GM12878 (cell line): ENCODE results near the gene SLC35G1. TPM values are rescaled to one million over a fixed set of nuclear protein-coding genes. Genes with fewer than 3 reads are reported as not detected.
A peak's percentile ranks its signal among the peaks of the same experiment; 100 is the strongest.

Experiments used
- ATAC-seq: fragments of 200-7000 bp; cut with Tn5 transposase; 3 replicates; pipeline ENCODE4 v1.9.1; 2020; ENCODE audit warnings: mild to moderate bottlenecking, moderate library complexity
- BruUV-seq: library from RNA; stranded (reverse); fragments of 400-500 nt; replicated peaks from 2 replicates; lab custom pipeline; 2021; lab: Mats Ljungman, UMichigan
- CTCF ChIA-PET: fragments of 300-600 bp; sonication (Branson Sonifier 250); formaldehyde crosslinking; extraction: SDS; loops from one replicate; lab custom pipeline; 2021; ENCODE audit warnings: inconsistent platforms; lab: Yijun Ruan, JAX
- POLR2A ChIA-PET: fragments of 350-600 bp; formaldehyde crosslinking; extraction: SDS; loops from one replicate; lab custom pipeline; 2021; ENCODE audit warnings: inconsistent platforms; lab: Charles Lee
- RAD21 ChIA-PET: fragments of 300-600 bp; sonication (Branson Sonifier 250); formaldehyde crosslinking; loops from one replicate; lab custom pipeline; 2023; ENCODE audit warnings: antibody characterized with exemption; ENCODE audit not compliant: unreplicated experiment; lab: Charles Lee
- SMC1A ChIA-PET: fragments of 300-600 bp; sonication (Branson Sonifier 250); formaldehyde crosslinking; loops from one replicate; lab custom pipeline; 2023; ENCODE audit not compliant: unreplicated experiment, uncharacterized antibody; lab: Charles Lee
- DNase-seq: peaks from one replicate; pipeline ENCODE4 v3.0.0-alpha.2; 2011; ENCODE audit warnings: low read depth, low spot score
- FAIRE-seq: peaks from 3 replicates; lab custom pipeline; 2011; peaks lifted over from hg19 to GRCh38; lab: Jason Lieb, UNC
- H2AFZ ChIP-seq: 2 replicates; pipeline ENCODE4 v1.6.0; 2011; ENCODE audit warnings: low read depth, low read length, control low read depth; ENCODE audit not compliant: control insufficient read depth
- H3K27ac ChIP-seq: 2 replicates; pipeline ENCODE4 v1.5.1; 2011; ENCODE audit warnings: control low read depth; ENCODE audit not compliant: control insufficient read depth, insufficient read depth
- H3K27me3 ChIP-seq, 2 experiments: replicated peaks in 1 of 2; 2 replicates each; pipeline versions ENCODE4 v1.6.0 to v1.6.1; 2011; ENCODE audit warnings: low read length in 1 of 2; ENCODE audit not compliant: control insufficient read depth in 2 of 2, insufficient read depth in 2 of 2
- H3K36me3 ChIP-seq, 2 experiments: 2 replicates each; pipeline ENCODE4 v1.5.1; 2011; ENCODE audit warnings: low read length in 1 of 2; ENCODE audit not compliant: control insufficient read depth in 2 of 2, insufficient read depth in 2 of 2
- H3K4me1 ChIP-seq: 2 replicates; pipeline ENCODE4 v1.6.1; 2011; ENCODE audit warnings: mild to moderate bottlenecking, low read length, moderate library complexity, mixed read lengths; ENCODE audit not compliant: control insufficient read depth, insufficient read depth
- H3K4me2 ChIP-seq: 2 replicates; pipeline ENCODE4 v1.6.0; 2011; ENCODE audit warnings: control low read depth; ENCODE audit not compliant: control insufficient read depth, insufficient read depth
- H3K4me3 ChIP-seq: fragments of 200-600 bp; sonication (generic); 2 replicates; pipeline ENCODE4 v1.5.1; 2016
- H3K79me2 ChIP-seq: 2 replicates; pipeline ENCODE4 v1.6.0; 2011; ENCODE audit warnings: low read length; ENCODE audit not compliant: control insufficient read depth, insufficient read depth
- H3K9ac ChIP-seq: 2 replicates; pipeline ENCODE4 v1.8.0; 2011; ENCODE audit warnings: low read length, control low read depth, mixed read lengths; ENCODE audit not compliant: control insufficient read depth, insufficient read depth
- H3K9me3 ChIP-seq: replicated peaks from 3 replicates; pipeline ENCODE4 v1.5.1; 2011; ENCODE audit warnings: mild to moderate bottlenecking, low read length; ENCODE audit not compliant: control insufficient read depth, insufficient read depth
- H4K20me1 ChIP-seq: 2 replicates; pipeline ENCODE4 v1.6.0; 2011; ENCODE audit not compliant: control insufficient read depth, insufficient read depth
- CBX3 ChIP-seq: fragments of 200-600 bp; sonication (generic); IDR thresholded peaks from 2 replicates; pipeline ENCODE4 v1.6.1; 2016; ENCODE audit warnings: low read depth, borderline replicate concordance
- DPF2 ChIP-seq: fragments of 450-650 bp; IDR thresholded peaks from 2 replicates; pipeline ENCODE4 v1.6.1; 2017; ENCODE audit warnings: mild to moderate bottlenecking
- IKZF1 ChIP-seq: fragments of 450-650 bp; conservative IDR thresholded peaks from 2 replicates; pipeline ENCODE4 v1.6.1; 2017; ENCODE audit warnings: antibody characterized with exemption, mild to moderate bottlenecking
- RAD21 ChIP-seq: IDR thresholded peaks from 2 replicates; pipeline ENCODE4 v1.6.1; 2011; ENCODE audit warnings: mild to moderate bottlenecking, low read depth, low read length, moderate library complexity; ENCODE audit not compliant: insufficient read depth
- SIN3A ChIP-seq: IDR thresholded peaks from 2 replicates; pipeline ENCODE4 v1.6.1; 2012; ENCODE audit warnings: low read depth, low read length, improper control_type of control experiment
- SMAD5 ChIP-seq: IDR thresholded peaks from 2 replicates; pipeline ENCODE4 v1.6.1; 2016; ENCODE audit warnings: antibody characterized with exemption, low read depth
- STAT1 ChIP-seq: fragments of 450-650 bp; conservative IDR thresholded peaks from 2 replicates; pipeline ENCODE4 v1.6.1; 2014; ENCODE audit warnings: antibody characterized with exemption, mild to moderate bottlenecking
- ZNF274 ChIP-seq: IDR thresholded peaks from one replicate; pipeline ENCODE4 v1.8.0; 2011; ENCODE audit not compliant: insufficient read length, insufficient read depth
- ZNF592 ChIP-seq: fragments of 450-650 bp; IDR thresholded peaks from 2 replicates; pipeline ENCODE4 v1.6.1; 2017; ENCODE audit warnings: mild to moderate bottlenecking, moderate library complexity
- WGBS: methylation state at CpG from one replicate; pipeline ENCODE4 v1.1.6; 2016; ENCODE audit warnings: low lambda C conversion rate; ENCODE audit not compliant: insufficient replicate concordance, insufficient coverage; ENCODE audit errors: missing lambda C conversion rate; 5-methylcytosine and 5-hydroxymethylcytosine counted together
- in situ Hi-C: fragments of 300-500 bp; cut with MboI; formaldehyde crosslinking; loops from 9 replicates; pipeline ENCODE4 v1.14.3; 2018; ENCODE audit warnings: mixed read lengths
- intact Hi-C: fragments of 100-400 bp; cut with micrococcal nuclease; formaldehyde crosslinking; loops from one replicate; pipeline ENCODE4 v1.14.2; 2022; ENCODE audit not compliant: unreplicated experiment
- polyA plus RNA-seq, 11 experiments: library from polyadenylated mRNA; depleted of rRNA in 4 of 11; unstranded in 6 of 11; stranded (reverse) in 5 of 11; fragments of >200 nt; fragmentation: Nextera tagmentation in 4 of 11; fragmentation: Illumina TruSeq in 1 of 11; extraction: Ambion mirVana in 4 of 11; extraction: Trizol in 1 of 11; gene quantifications; 1 replicate in 1 of 11; 2 replicates in 10 of 11; pipeline versions ENCODE4 v1.2.1 to v1.2.3, GENCODE V29; 2011 to 2016; ENCODE audit warnings: inconsistent platforms in 2 of 11, missing spikeins in 2 of 11, low read depth in 1 of 11
- total RNA-seq, 4 experiments: library from RNA; depleted of rRNA in 3 of 4; stranded (reverse); fragments of >200 nt in 3 of 4; fragmentation: Illumina TruSeq in 1 of 4; extraction: Trizol in 1 of 4; gene quantifications; 2 replicates each; pipeline versions ENCODE4 v1.2.1 to v1.2.3, GENCODE V29; 2013 to 2021
- TF ChIP-seq, protein P1 (sequence below): fragments of 450-650 bp; IDR thresholded peaks from 2 replicates; pipeline ENCODE4 v1.6.1; 2014; ENCODE audit warnings: mild to moderate bottlenecking

SLC35G1 gene
- total and polyA plus RNA-seq, 10 of the 15 experiments (the other 5 are each of a cell fraction or from before 2014, with no cell fraction given): 1.7 to 8.8 (median 6.7) TPM

DNA sequence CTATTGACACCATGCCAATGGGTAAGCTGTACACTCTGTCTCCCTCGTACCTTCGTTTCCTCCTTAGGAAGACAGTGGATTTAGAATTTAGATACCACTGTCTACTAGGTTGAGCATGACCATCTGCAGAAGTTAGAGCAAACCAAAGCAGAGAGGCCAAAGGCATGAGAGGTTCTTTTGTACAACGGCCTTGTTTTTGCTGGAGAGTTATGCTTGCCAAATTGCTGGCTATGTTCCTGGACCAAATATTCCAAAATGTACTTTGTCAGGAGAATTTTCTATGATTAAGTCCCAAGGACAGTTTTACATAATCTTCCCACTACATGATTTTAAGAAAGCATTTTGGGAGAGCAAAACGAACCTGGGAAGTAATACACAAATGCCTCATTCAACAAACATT is 52.0 kb downstream of the SLC35G1 start:
- no TSS peak for BruUV-seq
- WGBS: 25% methylated on average over 4 of the region's 4 CpGs

More for the DNA sequence above, 52.0 kb downstream of the SLC35G1 start:
- DNase-seq: no peak
- in situ Hi-C loops (no loop called here), intact Hi-C loops (no loop called here)
- no peaks in the 10 kb centered on the region for H3K4me1 ChIP-seq
- no peaks in the 10 kb centered on the region for H4K20me1 ChIP-seq
- no peak overlapping the region for H2AFZ ChIP-seq
- no peaks in the 10 kb centered on the region for H3K27me3 ChIP-seq
- no peak overlapping the region for H3K4me3 ChIP-seq
- H3K9ac ChIP-seq: no peak overlapping the region
- no peaks in the 10 kb centered on the region for H3K79me2 ChIP-seq
- CTCF ChIA-PET: no interaction called here
- no peak for ATAC-seq
- no peaks in the 10 kb centered on the region for H3K36me3 ChIP-seq
- no peak overlapping the region for H3K4me2 ChIP-seq
- no peaks in the 10 kb centered on the region for H3K9me3 ChIP-seq
- POLR2A ChIA-PET: no interaction called here
- SMC1A ChIA-PET: interaction anchor here (0.9 kb wide), 1 partner anchor 8 kb away, joined by 3 read pairs; no protein-coding TSS in a partner anchor
- FAIRE-seq: peak; percentile 57
- TF ChIP-seq SMAD5 (no peak), SIN3A (no peak), ZNF274 (no peak), ZNF592 (no peak), IKZF1 (no peak), RAD21 (no peak), STAT1 (no peak), CBX3 (no peak), DPF2 (no peak)
- TF ChIP-seq, protein P1, sequence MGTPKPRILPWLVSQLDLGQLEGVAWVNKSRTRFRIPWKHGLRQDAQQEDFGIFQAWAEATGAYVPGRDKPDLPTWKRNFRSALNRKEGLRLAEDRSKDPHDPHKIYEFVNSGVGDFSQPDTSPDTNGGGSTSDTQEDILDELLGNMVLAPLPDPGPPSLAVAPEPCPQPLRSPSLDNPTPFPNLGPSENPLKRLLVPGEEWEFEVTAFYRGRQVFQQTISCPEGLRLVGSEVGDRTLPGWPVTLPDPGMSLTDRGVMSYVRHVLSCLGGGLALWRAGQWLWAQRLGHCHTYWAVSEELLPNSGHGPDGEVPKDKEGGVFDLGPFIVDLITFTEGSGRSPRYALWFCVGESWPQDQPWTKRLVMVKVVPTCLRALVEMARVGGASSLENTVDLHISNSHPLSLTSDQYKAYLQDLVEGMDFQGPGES: no peak
- TF ChIP-seq, all 136 proteins: peak for 0
- no peak overlapping the region for H3K27ac ChIP-seq
- RAD21 ChIA-PET: no interaction called here
